DND-41 (cell line): ENCODE measurements around the gene CYTH4.

Experiments used
- ATAC-seq: fragments of 200-7000 bp; cut with Tn5 transposase; 3 replicates; pipeline ENCODE4 v1.9.1; 2021; ENCODE audit warnings: low read depth; ENCODE audit not compliant: insufficient read depth
- DNase-seq: peaks from one replicate; pipeline ENCODE4 v3.0.0-alpha.2; 2020
- H2AFZ ChIP-seq: 2 replicates; pipeline ENCODE4 v1.6.0; 2012; ENCODE audit warnings: low read depth, low read length
- H3K27ac ChIP-seq: 2 replicates; pipeline ENCODE4 v1.5.1; 2012; ENCODE audit warnings: low read length, inconsistent platforms
- H3K27me3 ChIP-seq: fragments of 200-600 bp; sonication (generic); 2 replicates; pipeline ENCODE4 v1.6.0; 2012; ENCODE audit warnings: low read length, mild to moderate bottlenecking, inconsistent platforms; ENCODE audit not compliant: insufficient read depth, poor library complexity
- H3K36me3 ChIP-seq: 2 replicates; pipeline ENCODE4 v1.5.1; 2012; ENCODE audit warnings: low read length, inconsistent platforms; ENCODE audit not compliant: insufficient read depth
- H3K4me1 ChIP-seq: 2 replicates; pipeline ENCODE4 v1.5.1; 2012; ENCODE audit warnings: mild to moderate bottlenecking, low read length; ENCODE audit not compliant: insufficient read depth
- H3K4me2 ChIP-seq: 2 replicates; pipeline ENCODE4 v1.6.0; 2012; ENCODE audit warnings: mild to moderate bottlenecking, moderate library complexity, low read length, inconsistent platforms; ENCODE audit not compliant: insufficient read depth
- H3K4me3 ChIP-seq, 2 experiments: fragments of 200-600 bp in 1 of 2; shearing (Covaris generic) in 1 of 2; 2 replicates each; pipeline ENCODE4 v1.5.1; 2012 to 2016; ENCODE audit warnings: inconsistent platforms in 2 of 2, low read length in 2 of 2, mild to moderate bottlenecking in 2 of 2, low read depth in 1 of 2, moderate library complexity in 1 of 2
- H3K79me2 ChIP-seq: 2 replicates; pipeline ENCODE4 v1.6.0; 2012; ENCODE audit warnings: low read length, inconsistent platforms; ENCODE audit not compliant: insufficient read depth
- H3K9ac ChIP-seq: 2 replicates; pipeline ENCODE4 v1.6.0; 2012; ENCODE audit warnings: low read depth, mild to moderate bottlenecking, inconsistent platforms, low read length, moderate library complexity
- H3K9me3 ChIP-seq: 2 replicates; pipeline ENCODE4 v1.5.1; 2012; ENCODE audit warnings: low read length, moderate library complexity, mild to moderate bottlenecking, inconsistent platforms; ENCODE audit not compliant: insufficient read depth, severe bottlenecking
- H4K20me1 ChIP-seq: 2 replicates; pipeline ENCODE4 v1.6.0; 2012; ENCODE audit warnings: low read length; ENCODE audit not compliant: insufficient read depth
- CTCF ChIP-seq: IDR thresholded peaks from 2 replicates; pipeline ENCODE4 v1.5.1; 2012; ENCODE audit warnings: borderline replicate concordance, low read length, moderate library complexity, mild to moderate bottlenecking; ENCODE audit not compliant: poor library complexity, severe bottlenecking; ENCODE audit errors: extremely low read depth
- EZH2 ChIP-seq: IDR thresholded peaks from 3 replicates; pipeline ENCODE4 v1.6.1; 2012; ENCODE audit warnings: borderline replicate concordance, low read depth, mild to moderate bottlenecking, moderate library complexity, low read length, inconsistent platforms; ENCODE audit not compliant: severe bottlenecking

CYTH4 gene

GRCh38 chr22:37290737-37291136 is 8.4 kb downstream of the CYTH4 start:
- no peaks in the 10 kb centered on the region for H3K4me1 ChIP-seq
- H2AFZ ChIP-seq, result no peak overlapping the region
- no peak overlapping the region for H3K4me3 ChIP-seq
- H3K27ac ChIP-seq, result no peak overlapping the region
- DNase-seq (no peak), ATAC-seq (no peak)
- no peaks in the 10 kb centered on the region for H3K9me3 ChIP-seq
- TF ChIP-seq CTCF (no peak), EZH2 (no peak)
- H4K20me1 ChIP-seq, result no peaks in the 10 kb centered on the region
- no peaks in the 10 kb centered on the region for H3K27me3 ChIP-seq
- no peaks in the 10 kb centered on the region for H3K79me2 ChIP-seq
- H3K9ac ChIP-seq, result no peak overlapping the region
- H3K36me3 ChIP-seq, result no peaks in the 10 kb centered on the region
- H3K4me2 ChIP-seq, result no peak overlapping the region

GRCh38 chr22:37291559-37292298 is 9.4 kb downstream of the CYTH4 start:
- no peaks in the 10 kb centered on the region for H3K4me1 ChIP-seq
- no peaks in the 10 kb centered on the region for H3K36me3 ChIP-seq
- no peak overlapping the region for H3K4me3 ChIP-seq
- H3K27me3 ChIP-seq, result no peaks in the 10 kb centered on the region
- no peak overlapping the region for H3K9ac ChIP-seq
- no peak overlapping the region for H3K4me2 ChIP-seq
- no peak for DNase-seq
- no peaks in the 10 kb centered on the region for H3K79me2 ChIP-seq
- no peak overlapping the region for H2AFZ ChIP-seq
- no peak for ATAC-seq
- no peak overlapping the region for H3K27ac ChIP-seq
- TF ChIP-seq CTCF (no peak), EZH2 (no peak)
- H4K20me1 ChIP-seq, result no peaks in the 10 kb centered on the region
- H3K9me3 ChIP-seq, result no peaks in the 10 kb centered on the region

GRCh38 chr22:37292641-37293040 is 10.3 kb downstream of the CYTH4 start:
- no peak for TF ChIP-seq EZH2
- no peak for TF ChIP-seq CTCF
- H4K20me1 ChIP-seq, result no peaks in the 10 kb centered on the region
- no peak overlapping the region for H3K4me2 ChIP-seq
- H3K9me3 ChIP-seq, result no peaks in the 10 kb centered on the region
- H3K9ac ChIP-seq, result no peak overlapping the region
- no peak overlapping the region for H3K4me3 ChIP-seq
- H3K79me2 ChIP-seq, result no peaks in the 10 kb centered on the region
- no peak overlapping the region for H2AFZ ChIP-seq
- no peaks in the 10 kb centered on the region for H3K36me3 ChIP-seq
- no peaks in the 10 kb centered on the region for H3K4me1 ChIP-seq
- H3K27ac ChIP-seq, result no peak overlapping the region
- H3K27me3 ChIP-seq, result no peaks in the 10 kb centered on the region
- DNase-seq, result no peak
- no peak for ATAC-seq
